Hepatocyte (in vitro differentiated cells): ENCODE data around the gene CDH22. TPM values are rescaled to one million over a fixed set of nuclear protein-coding genes. Genes with fewer than 3 reads are reported as not detected.

Experiments used
- DNase-seq: peaks from one replicate; pipeline ENCODE4 v3.0.0-alpha.2; 2016; ENCODE audit warnings: low spot score
- H2AFZ ChIP-seq: fragments of 200-600 bp; sonication (generic); 2 replicates; pipeline ENCODE4 v1.6.0; 2016; ENCODE audit warnings: antibody characterized with exemption, mild to moderate bottlenecking
- H3K27ac ChIP-seq: fragments of 200-600 bp; sonication (generic); 2 replicates; pipeline ENCODE4 v1.5.1; 2016; ENCODE audit warnings: mild to moderate bottlenecking
- H3K27me3 ChIP-seq: fragments of 200-600 bp; sonication (generic); 2 replicates; pipeline ENCODE4 v1.6.1; 2016
- H3K36me3 ChIP-seq: fragments of 200-600 bp; sonication (generic); replicated peaks from 2 replicates; pipeline ENCODE4 v1.5.1; 2016; ENCODE audit warnings: low read depth; ENCODE audit not compliant: insufficient read depth
- H3K4me1 ChIP-seq: fragments of 200-600 bp; sonication (generic); 2 replicates; pipeline ENCODE4 v1.5.1; 2016; ENCODE audit warnings: mild to moderate bottlenecking, moderate library complexity; ENCODE audit not compliant: insufficient read depth
- H3K4me2 ChIP-seq: fragments of 200-600 bp; sonication (generic); 2 replicates; pipeline ENCODE4 v1.6.0; 2016
- H3K4me3 ChIP-seq: fragments of 200-600 bp; sonication (generic); 2 replicates; pipeline ENCODE4 v1.5.1; 2016; ENCODE audit warnings: mild to moderate bottlenecking
- H3K79me2 ChIP-seq: fragments of 200-600 bp; sonication (generic); 2 replicates; pipeline ENCODE4 v1.6.0; 2017; ENCODE audit warnings: mild to moderate bottlenecking
- H3K9me2 ChIP-seq: fragments of 200-600 bp; sonication (generic); replicated peaks from 2 replicates; pipeline ENCODE4 v1.6.0; 2017; ENCODE audit warnings: mild to moderate bottlenecking; ENCODE audit not compliant: insufficient read depth
- H3K9me3 ChIP-seq: fragments of 200-600 bp; sonication (generic); 2 replicates; pipeline ENCODE4 v1.5.1; 2016; ENCODE audit warnings: low read depth, mild to moderate bottlenecking
- H4K20me1 ChIP-seq: fragments of 200-600 bp; sonication (generic); 2 replicates; pipeline ENCODE4 v1.6.0; 2016; ENCODE audit warnings: mild to moderate bottlenecking; ENCODE audit not compliant: insufficient read depth, poor library complexity, severe bottlenecking
- EZH2 ChIP-seq: fragments of 200-600 bp; sonication (generic); IDR thresholded peaks from 2 replicates; pipeline ENCODE4 v1.6.1; 2016; ENCODE audit warnings: antibody characterized with exemption, mild to moderate bottlenecking, borderline replicate concordance
- EZH2phosphoT487 ChIP-seq: fragments of 200-600 bp; sonication (generic); IDR thresholded peaks from one replicate; pipeline ENCODE4 v1.6.1; 2018; ENCODE audit warnings: antibody characterized with exemption, mild to moderate bottlenecking, low read depth, moderate library complexity; ENCODE audit not compliant: unreplicated experiment, severe bottlenecking
- WGBS: methylation state at CpG from one replicate; pipeline ENCODE4 v1.1.6; 2016; ENCODE audit warnings: low lambda C conversion rate; ENCODE audit errors: missing lambda C conversion rate; 5-methylcytosine and 5-hydroxymethylcytosine counted together
- polyA plus RNA-seq: library from polyadenylated mRNA; unstranded; fragments of >200 nt; fragmentation: Nextera tagmentation; extraction: Ambion mirVana; gene quantifications from 2 replicates; pipeline ENCODE4 v1.2.1, GENCODE V29; 2016
- total RNA-seq: library from RNA; depleted of rRNA; stranded (reverse); fragments of >200 nt; gene quantifications from 2 replicates; pipeline ENCODE4 v1.2.3, GENCODE V29; 2014
- TF ChIP-seq, protein P1 (sequence below): fragments of 200-600 bp; sonication (generic); IDR thresholded peaks from 2 replicates; pipeline ENCODE4 v1.5.1; 2016; ENCODE audit warnings: antibody characterized with exemption, mild to moderate bottlenecking; ENCODE audit not compliant: poor library complexity

The CDH22 gene
- total and polyA plus RNA-seq, 2 experiments from 2014 or later: not detected

DNA sequence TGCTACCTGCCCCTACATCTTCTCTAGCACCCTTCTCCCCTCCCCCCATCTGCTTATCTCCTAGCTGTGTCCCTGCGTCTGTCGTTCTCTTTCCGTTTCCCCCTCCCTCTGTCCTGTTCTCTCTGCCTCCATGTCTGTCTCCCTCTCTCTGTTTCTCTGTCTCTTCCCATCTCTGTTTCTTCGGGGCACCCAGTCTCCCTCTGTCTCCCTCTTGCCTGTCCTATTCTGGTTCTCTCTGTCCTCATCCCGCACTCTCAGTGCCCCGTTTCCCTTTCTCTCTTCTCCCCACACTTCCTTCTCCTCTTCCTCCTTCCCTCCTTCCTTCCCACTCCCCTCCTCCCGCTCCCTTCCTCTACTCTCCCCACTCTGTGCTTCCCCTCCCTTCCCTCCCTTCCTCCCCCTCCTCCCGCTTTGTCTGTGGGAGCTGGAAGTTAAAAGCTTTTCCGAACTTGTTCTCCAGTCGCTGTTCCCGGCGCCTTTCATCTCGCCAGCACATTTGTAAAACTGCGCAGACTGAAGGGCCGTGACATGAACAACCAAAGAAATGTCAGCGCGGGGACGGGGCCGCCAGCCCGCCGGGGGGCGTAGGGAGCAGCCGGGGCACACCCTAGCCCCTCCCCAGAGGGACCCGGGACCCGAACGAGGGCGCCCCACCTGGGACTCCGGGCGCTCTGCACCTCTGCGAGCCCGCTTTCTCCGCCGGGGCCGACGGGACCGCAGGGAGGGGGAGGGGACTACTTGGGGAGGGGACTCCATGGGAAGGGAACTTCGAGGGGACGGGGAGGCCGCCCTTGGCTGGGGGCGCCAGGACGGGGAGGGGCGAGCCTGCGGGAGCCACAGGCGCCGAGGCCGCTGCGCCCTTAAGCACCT is 4.0 kb upstream of the CDH22 start:
- no peak overlapping the region for H3K4me3 ChIP-seq
- peak overlapping the region; percentile 46 for H2AFZ ChIP-seq
- H3K27me3 ChIP-seq: peaks cover 85% of the 10 kb centered on the region

DNA sequence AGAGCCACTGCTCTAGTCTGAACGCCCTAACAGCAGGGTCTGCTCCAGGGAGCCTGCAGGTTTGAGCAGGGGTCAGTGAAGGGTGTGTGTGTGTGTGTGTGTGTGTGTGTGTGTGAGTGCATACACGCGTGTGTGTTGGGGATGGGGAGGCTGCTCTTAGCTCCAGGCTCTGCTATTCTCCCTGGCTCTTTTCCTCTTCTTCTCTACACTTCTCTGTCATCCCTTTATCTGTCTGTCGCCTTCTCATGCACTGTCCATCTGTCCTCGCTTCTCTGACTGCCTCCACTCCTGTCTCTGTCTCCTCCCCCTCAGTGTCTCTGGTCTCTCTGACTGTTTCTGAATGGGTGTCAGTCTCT is 3.4 kb upstream of the CDH22 start:
- Histone ChIP-seq H2AFZ (no peak overlapping the region), H3K4me3 (no peak overlapping the region), H3K27me3 (peaks cover 91% of the 10 kb centered on the region), H3K9me3 (no peaks in the 10 kb centered on the region), H4K20me1 (no peaks in the 10 kb centered on the region), H3K27ac (no peak overlapping the region), H3K36me3 (no peaks in the 10 kb centered on the region), H3K9me2 (no peaks in the 10 kb centered on the region), H3K79me2 (no peaks in the 10 kb centered on the region), H3K4me2 (no peak overlapping the region), H3K4me1 (peaks cover 8% of the 10 kb centered on the region)
- TF ChIP-seq, protein P1, sequence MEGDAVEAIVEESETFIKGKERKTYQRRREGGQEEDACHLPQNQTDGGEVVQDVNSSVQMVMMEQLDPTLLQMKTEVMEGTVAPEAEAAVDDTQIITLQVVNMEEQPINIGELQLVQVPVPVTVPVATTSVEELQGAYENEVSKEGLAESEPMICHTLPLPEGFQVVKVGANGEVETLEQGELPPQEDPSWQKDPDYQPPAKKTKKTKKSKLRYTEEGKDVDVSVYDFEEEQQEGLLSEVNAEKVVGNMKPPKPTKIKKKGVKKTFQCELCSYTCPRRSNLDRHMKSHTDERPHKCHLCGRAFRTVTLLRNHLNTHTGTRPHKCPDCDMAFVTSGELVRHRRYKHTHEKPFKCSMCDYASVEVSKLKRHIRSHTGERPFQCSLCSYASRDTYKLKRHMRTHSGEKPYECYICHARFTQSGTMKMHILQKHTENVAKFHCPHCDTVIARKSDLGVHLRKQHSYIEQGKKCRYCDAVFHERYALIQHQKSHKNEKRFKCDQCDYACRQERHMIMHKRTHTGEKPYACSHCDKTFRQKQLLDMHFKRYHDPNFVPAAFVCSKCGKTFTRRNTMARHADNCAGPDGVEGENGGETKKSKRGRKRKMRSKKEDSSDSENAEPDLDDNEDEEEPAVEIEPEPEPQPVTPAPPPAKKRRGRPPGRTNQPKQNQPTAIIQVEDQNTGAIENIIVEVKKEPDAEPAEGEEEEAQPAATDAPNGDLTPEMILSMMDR: no peak
- TF ChIP-seq EZH2 (no peak), EZH2phosphoT487 (no peak)
- 15% methylated on average over 5 of the region's 5 CpGs for WGBS
- no peak for DNase-seq

More for the DNA sequence above, 4.0 kb upstream of the CDH22 start:
- no peaks in the 10 kb centered on the region for H3K36me3 ChIP-seq
- no peaks in the 10 kb centered on the region for H3K9me2 ChIP-seq
- TF ChIP-seq, protein P1: peak; percentile 26
- TF ChIP-seq EZH2: peak; percentile 97
- TF ChIP-seq EZH2phosphoT487: peak; percentile 77
- 1% methylated on average over 39 of the region's 47 CpGs for WGBS
- no peaks in the 10 kb centered on the region for H4K20me1 ChIP-seq
- H3K4me1 ChIP-seq: peaks cover 7% of the 10 kb centered on the region
- peak overlapping the region; percentile 72 for H3K4me2 ChIP-seq
- peak; percentile 25 for DNase-seq
- H3K79me2 ChIP-seq: no peaks in the 10 kb centered on the region
- H3K9me3 ChIP-seq: no peaks in the 10 kb centered on the region
- no peak overlapping the region for H3K27ac ChIP-seq

DNA sequence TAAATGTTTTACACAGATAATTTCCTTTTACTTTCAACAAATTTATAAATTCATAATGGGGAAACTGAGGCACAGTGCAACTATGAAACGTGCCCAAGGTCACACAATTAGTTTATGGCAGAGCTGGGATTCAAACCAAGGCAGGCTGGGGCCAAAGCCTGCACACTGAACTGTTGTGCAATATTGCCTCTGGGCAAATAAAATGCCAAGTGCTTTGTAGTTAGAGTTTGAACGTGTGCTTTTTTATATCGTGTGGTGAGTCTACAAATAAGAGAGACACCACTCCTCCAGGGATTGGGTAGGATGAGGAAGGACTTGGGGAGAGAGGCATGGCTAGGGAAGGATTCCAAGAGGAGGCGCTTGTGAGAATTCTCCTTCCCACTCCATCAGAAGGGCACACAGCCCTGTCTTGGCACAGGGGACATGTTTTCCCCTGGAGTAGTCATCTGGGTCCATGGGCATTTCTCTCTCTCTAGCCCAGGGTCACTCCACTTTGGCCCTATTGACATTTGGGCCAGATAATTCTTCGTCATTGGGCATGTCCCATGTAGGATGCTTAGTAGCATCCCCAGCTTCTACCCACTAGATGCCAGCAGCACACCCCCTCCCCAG is 2.8 kb upstream of the CDH22 start:
- no peaks in the 10 kb centered on the region for H3K9me3 ChIP-seq
- H3K27me3 ChIP-seq: peaks cover 94% of the 10 kb centered on the region
- H4K20me1 ChIP-seq: no peaks in the 10 kb centered on the region
- no peaks in the 10 kb centered on the region for H3K36me3 ChIP-seq
- no peak overlapping the region for H3K27ac ChIP-seq
- TF ChIP-seq, protein P1: no peak
- TF ChIP-seq EZH2 (no peak), EZH2phosphoT487 (no peak)
- H3K4me3 ChIP-seq: no peak overlapping the region
- no peaks in the 10 kb centered on the region for H3K9me2 ChIP-seq
- 31% methylated on average over 5 of the region's 5 CpGs for WGBS
- H3K4me2 ChIP-seq: no peak overlapping the region
- no peak overlapping the region for H2AFZ ChIP-seq
- H3K4me1 ChIP-seq: peaks cover 8% of the 10 kb centered on the region
- DNase-seq: no peak
- no peaks in the 10 kb centered on the region for H3K79me2 ChIP-seq
